ENCODE results near the gene NIPAL3.

DNA sequence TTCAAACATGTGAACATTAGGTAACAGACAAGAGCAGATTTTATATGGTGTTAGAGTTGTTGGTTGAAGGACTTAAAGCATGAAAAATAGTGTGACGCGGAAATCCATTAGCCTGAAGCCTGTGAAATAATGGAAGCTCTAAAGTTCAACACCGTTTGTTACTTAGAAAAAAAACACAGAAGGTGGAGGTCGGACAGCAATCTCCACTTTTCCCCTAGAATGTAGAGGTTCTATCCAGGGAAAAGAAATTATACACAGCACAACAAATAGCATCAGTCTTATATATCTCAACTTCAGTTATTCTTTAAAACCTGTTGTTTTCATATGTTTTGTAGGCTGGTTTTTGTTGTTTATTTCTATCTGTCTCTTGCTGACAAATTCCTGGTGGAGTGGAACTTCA lies 89.0 kb downstream of the NIPAL3 start:
- TF ChIP-seq, protein P1, sequence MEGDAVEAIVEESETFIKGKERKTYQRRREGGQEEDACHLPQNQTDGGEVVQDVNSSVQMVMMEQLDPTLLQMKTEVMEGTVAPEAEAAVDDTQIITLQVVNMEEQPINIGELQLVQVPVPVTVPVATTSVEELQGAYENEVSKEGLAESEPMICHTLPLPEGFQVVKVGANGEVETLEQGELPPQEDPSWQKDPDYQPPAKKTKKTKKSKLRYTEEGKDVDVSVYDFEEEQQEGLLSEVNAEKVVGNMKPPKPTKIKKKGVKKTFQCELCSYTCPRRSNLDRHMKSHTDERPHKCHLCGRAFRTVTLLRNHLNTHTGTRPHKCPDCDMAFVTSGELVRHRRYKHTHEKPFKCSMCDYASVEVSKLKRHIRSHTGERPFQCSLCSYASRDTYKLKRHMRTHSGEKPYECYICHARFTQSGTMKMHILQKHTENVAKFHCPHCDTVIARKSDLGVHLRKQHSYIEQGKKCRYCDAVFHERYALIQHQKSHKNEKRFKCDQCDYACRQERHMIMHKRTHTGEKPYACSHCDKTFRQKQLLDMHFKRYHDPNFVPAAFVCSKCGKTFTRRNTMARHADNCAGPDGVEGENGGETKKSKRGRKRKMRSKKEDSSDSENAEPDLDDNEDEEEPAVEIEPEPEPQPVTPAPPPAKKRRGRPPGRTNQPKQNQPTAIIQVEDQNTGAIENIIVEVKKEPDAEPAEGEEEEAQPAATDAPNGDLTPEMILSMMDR (IDR thresholded peaks at IDR 0.05) = no peak
- no peak for TF ChIP-seq POLR2A (IDR thresholded peaks at IDR 0.05)
